OCI-LY7 (cell line): ENCODE results near the gene CACNA1I.

Experiments
- CTCF ChIP-seq: fragments of 200-600 bp; sonication (generic); conservative IDR thresholded peaks from 2 replicates; pipeline ENCODE4 v1.5.1; 2014; ENCODE audit warnings: mild to moderate bottlenecking, antibody characterized with exemption, low read length, moderate library complexity, mixed read lengths
- EZH2phosphoT487 ChIP-seq: fragments of 200-600 bp; sonication (generic); IDR thresholded peaks from 2 replicates; pipeline ENCODE4 v1.6.1; 2018; ENCODE audit warnings: low read depth, borderline replicate concordance, mild to moderate bottlenecking, mixed run types, antibody characterized with exemption, low read length, moderate library complexity, mixed read lengths

DNA sequence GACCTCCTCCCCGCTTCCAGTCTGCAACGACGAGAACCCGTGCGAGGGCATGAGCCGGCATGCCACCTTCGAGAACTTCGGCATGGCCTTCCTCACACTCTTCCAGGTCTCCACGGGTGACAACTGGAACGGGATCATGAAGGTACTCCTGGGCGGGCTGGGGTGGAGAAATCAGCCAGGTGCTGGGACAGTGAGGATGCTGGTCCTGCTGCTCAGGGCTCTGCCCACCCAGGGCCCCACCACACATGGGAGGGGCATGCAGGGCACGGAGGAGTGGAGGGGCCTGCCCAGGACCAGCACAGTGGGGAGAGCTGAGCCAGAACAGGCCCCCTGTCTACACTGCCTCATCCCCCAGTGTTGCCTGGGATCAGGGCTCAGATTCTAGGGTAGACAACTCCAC lies 107.4 kb downstream of the CACNA1I start:
- no peak for TF ChIP-seq CTCF
- TF ChIP-seq EZH2phosphoT487, result no peak
